ELR (cell line): ENCODE measurements around the gene RBM12.

ENCODE experiments used
- DNase-seq: peaks from one replicate; pipeline ENCODE4 v3.0.0-alpha.2; 2015; ENCODE audit warnings: low read depth

RBM12 gene

GRCh38 chr20:35653893-35654292 is 10.8 kb downstream of the RBM12 start:
- no peak for DNase-seq

GRCh38 chr20:35653430-35653734 is 11.3 kb downstream of the RBM12 start:
- DNase-seq = no peak

- DNase-seq = no peak
These were observed 11.9 kb downstream of the RBM12 start for GRCh38 chr20:35652641-35653429.

- no peak for DNase-seq
These were observed 12.7 kb downstream of the RBM12 start for GRCh38 chr20:35651958-35652357.

- DNase-seq = no peak
These were observed 14.1 kb downstream of the RBM12 start for GRCh38 chr20:35650632-35651031.

GRCh38 chr20:35648836-35649235 is 15.9 kb downstream of the RBM12 start:
- DNase-seq = peak; percentile 17

- DNase-seq = no peak
These were observed 19.9 kb downstream of the RBM12 start for GRCh38 chr20:35644806-35645205.

GRCh38 chr20:35643045-35643444 is 21.7 kb downstream of the RBM12 start:
- no peak for DNase-seq

- DNase-seq = no peak
These were observed 23.0 kb downstream of the RBM12 start for GRCh38 chr20:35641743-35642142.

- DNase-seq = no peak
These were observed 24.0 kb downstream of the RBM12 start for GRCh38 chr20:35640724-35641123.

GRCh38 chr20:35638751-35639150 is 25.9 kb downstream of the RBM12 start:
- no peak for DNase-seq

GRCh38 chr20:35637276-35637675 is 27.4 kb downstream of the RBM12 start:
- no peak for DNase-seq

GRCh38 chr20:35636095-35636494 is 28.6 kb downstream of the RBM12 start:
- no peak for DNase-seq

GRCh38 chr20:35635652-35636051 is 29.0 kb downstream of the RBM12 start:
- DNase-seq = no peak

- DNase-seq = no peak
These were observed 32.1 kb downstream of the RBM12 start for GRCh38 chr20:35632539-35633115.

- no peak for DNase-seq
These were observed 34.1 kb downstream of the RBM12 start for GRCh38 chr20:35630636-35631035.

- no peak for DNase-seq
These were observed 35.1 kb downstream of the RBM12 start for GRCh38 chr20:35629427-35630145.

- no peak for DNase-seq
These were observed 37.6 kb downstream of the RBM12 start for GRCh38 chr20:35627121-35627520.

GRCh38 chr20:35626386-35627001 is 38.2 kb downstream of the RBM12 start:
- no peak for DNase-seq

- no peak for DNase-seq
These were observed 38.9 kb downstream of the RBM12 start for GRCh38 chr20:35625584-35626385.

- peak; percentile 37 for DNase-seq
These were observed 43.1 kb downstream of the RBM12 start for GRCh38 chr20:35621560-35621946.
